Measurements from ENCODE around the gene AK8. TPM values are rescaled to one million over a fixed set of nuclear protein-coding genes. Genes with fewer than 3 reads are reported as not detected.

The AK8 gene
- total and polyA plus RNA-seq, 3 donors from 2014 or later: 15.0 to 54.8 (median 15.1) TPM

GRCh38 chr9:132876849-132877248, 1.2 kb downstream of the AK8 start:
- Histone ChIP-seq H3K9me3 (no peaks in the 10 kb centered on the region), H3K36me3 (ENCODE audit: low read depth, missing control alignments) (no peaks in the 10 kb centered on the region), H3K27ac (no peak overlapping the region), H3K27me3 (no peaks in the 10 kb centered on the region), H3K4me3 (peak overlapping the region in 1 of 2 donors; percentile 91), H3K4me1 (peaks cover 5% of the 10 kb centered on the region)
- WGBS, 2 donors: 66 to 83% methylated on average over 3 of the region's 3 CpGs
- intact Hi-C loops (cut with DNase I; ENCODE audit: low total_unique reads): no loop called here
- DNase-seq: no peak
- no peak for TF ChIP-seq POLR2A (IDR thresholded peaks at IDR 0.05)
- TF ChIP-seq CTCF (IDR thresholded peaks at IDR 0.05): no peak

- no peaks in the 10 kb centered on the region for H3K9me3 ChIP-seq
- 91 to 97% methylated on average over 4 to 5 of the region's 5 CpGs for whole genome bisulfite sequencing, 2 donors
- TF ChIP-seq CTCF (IDR thresholded peaks at IDR 0.05) (no peak), POLR2A (IDR thresholded peaks at IDR 0.05) (no peak)
- no peak overlapping the region for H3K27ac ChIP-seq
- no peaks in the 10 kb centered on the region for H3K27me3 ChIP-seq
- no peaks in the 10 kb centered on the region for H3K36me3 ChIP-seq (ENCODE audit: low read depth, missing control alignments)
- no peak overlapping the region for H3K4me3 ChIP-seq
- DNase-seq: no peak
- intact Hi-C loops (cut with DNase I; ENCODE audit: low total_unique reads): no loop called here
- H3K4me1 ChIP-seq: peaks cover 18% of the 10 kb centered on the region
Observed at GRCh38 chr9:132875159-132875558, 2.9 kb downstream of the AK8 start.

- H3K9me3 ChIP-seq: no peaks in the 10 kb centered on the region
- intact Hi-C loops (cut with DNase I; ENCODE audit: low total_unique reads): no loop called here
- peaks cover 18% of the 10 kb centered on the region for H3K4me1 ChIP-seq
- TF ChIP-seq POLR2A (IDR thresholded peaks at IDR 0.05) (no peak), CTCF (IDR thresholded peaks at IDR 0.05) (no peak)
- H3K4me3 ChIP-seq: no peak overlapping the region
- no peaks in the 10 kb centered on the region for H3K27me3 ChIP-seq
- no peak for DNase-seq
- no peaks in the 10 kb centered on the region for H3K36me3 ChIP-seq (ENCODE audit: low read depth, missing control alignments)
- no peak overlapping the region for H3K27ac ChIP-seq
- 78 to 79% methylated on average over 7 of the region's 7 CpGs for WGBS, 2 donors
Observed at GRCh38 chr9:132873403-132873802, 4.7 kb downstream of the AK8 start.

GRCh38 chr9:132869266-132869665, 8.8 kb downstream of the AK8 start:
- Histone ChIP-seq H3K4me3 (no peak overlapping the region), H3K27ac (no peak overlapping the region), H3K36me3 (ENCODE audit: low read depth, missing control alignments) (no peaks in the 10 kb centered on the region), H3K27me3 (no peaks in the 10 kb centered on the region), H3K4me1 (peaks cover 15% of the 10 kb centered on the region), H3K9me3 (no peaks in the 10 kb centered on the region)
- 92 to 95% methylated on average over 2 to 8 of the region's 9 CpGs for WGBS, 2 donors
- intact Hi-C loops (cut with DNase I; ENCODE audit: low total_unique reads): no loop called here
- no peak for DNase-seq
- no peak for TF ChIP-seq POLR2A (IDR thresholded peaks at IDR 0.05)
- no peak for TF ChIP-seq CTCF (IDR thresholded peaks at IDR 0.05)

GRCh38 chr9:132866898-132867297, 11.2 kb downstream of the AK8 start:
- intact Hi-C loops (cut with DNase I; ENCODE audit: low total_unique reads): no loop called here
- H3K27ac ChIP-seq: no peak overlapping the region
- no peaks in the 10 kb centered on the region for H3K9me3 ChIP-seq
- no peaks in the 10 kb centered on the region for H3K36me3 ChIP-seq (ENCODE audit: low read depth, missing control alignments)
- H3K27me3 ChIP-seq: no peaks in the 10 kb centered on the region
- no peak overlapping the region for H3K4me3 ChIP-seq
- peaks cover 13% of the 10 kb centered on the region for H3K4me1 ChIP-seq
- WGBS, 2 donors: 88% methylated on average over 8 of the region's 8 CpGs
- DNase-seq: no peak
- TF ChIP-seq POLR2A (IDR thresholded peaks at IDR 0.05) (no peak), CTCF (IDR thresholded peaks at IDR 0.05) (no peak)
